ENCODE measurements around the gene MRLN.

The MRLN gene

DNA sequence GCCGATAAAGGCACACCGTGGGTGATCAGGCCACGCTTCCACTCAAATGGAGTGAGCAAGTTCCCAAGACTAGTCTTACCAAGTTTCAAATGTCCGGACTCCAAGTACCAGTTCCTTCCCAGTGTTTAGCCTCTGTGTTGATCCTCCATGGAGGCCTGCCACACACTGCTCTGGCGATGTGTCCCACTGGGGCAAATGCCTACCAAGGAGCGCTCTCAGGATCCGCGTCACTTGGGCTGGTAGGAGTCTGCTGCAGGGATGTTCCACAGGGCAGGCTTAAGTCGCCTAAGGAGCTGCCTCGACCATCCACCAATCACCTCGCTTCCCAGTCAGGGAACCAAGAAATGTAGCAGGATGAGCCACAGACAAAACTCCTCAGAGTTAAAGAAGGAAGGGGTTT is 17.4 kb upstream of the MRLN start:
- DNase-seq (ENCODE audit: extremely low spot score), result no peak
- ChIA-PET CTCF (no interaction called here), POLR2A (no interaction called here)
- no peak for TF ChIP-seq FOXM1 (IDR thresholded peaks at IDR 0.05; ENCODE audit: borderline replicate concordance)
- TF ChIP-seq L3MBTL2 (conservative IDR thresholded peaks at IDR 0.05), result no peak
- TF ChIP-seq ZNF384 (IDR thresholded peaks at IDR 0.05), result no peak
- no peak for TF ChIP-seq BHLHE40 (IDR thresholded peaks at IDR 0.05; ENCODE audit: borderline replicate concordance)
- TF ChIP-seq ELF4 (IDR thresholded peaks at IDR 0.05), result no peak

DNA sequence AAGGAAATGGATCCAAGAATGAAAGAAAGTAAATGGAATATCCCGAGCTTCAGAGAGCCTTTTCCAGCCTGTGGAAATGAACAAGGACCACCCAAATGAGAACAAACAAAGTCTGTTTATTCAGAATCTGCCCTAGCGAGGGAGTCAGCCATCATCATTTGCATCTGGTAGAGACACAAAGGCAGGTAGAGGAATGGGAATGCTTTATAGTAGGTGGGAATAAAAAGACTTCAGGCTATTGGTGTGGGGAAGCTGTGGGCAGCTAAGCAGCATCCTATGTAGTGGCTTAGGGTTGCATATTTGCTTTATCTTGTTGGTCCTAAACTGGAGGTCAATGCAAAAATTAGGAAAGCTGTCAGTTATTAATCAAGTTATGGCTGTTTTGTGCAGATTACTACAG is 9.2 kb upstream of the MRLN start:
- TF ChIP-seq NFRKB (IDR thresholded peaks at IDR 0.05), result no peak
- TF ChIP-seq LEF1 (IDR thresholded peaks at IDR 0.05; ENCODE audit: borderline replicate concordance), result no peak
- no peak for TF ChIP-seq TARDBP (IDR thresholded peaks at IDR 0.05)
- no peak for TF ChIP-seq ZNF384 (IDR thresholded peaks at IDR 0.05)
- TF ChIP-seq FOXM1 (IDR thresholded peaks at IDR 0.05; ENCODE audit: borderline replicate concordance), result no peak
- TF ChIP-seq ELF4 (IDR thresholded peaks at IDR 0.05), result no peak
- no peak for DNase-seq (ENCODE audit: extremely low spot score)
- ChIA-PET POLR2A (no interaction called here), CTCF (no interaction called here)

DNA sequence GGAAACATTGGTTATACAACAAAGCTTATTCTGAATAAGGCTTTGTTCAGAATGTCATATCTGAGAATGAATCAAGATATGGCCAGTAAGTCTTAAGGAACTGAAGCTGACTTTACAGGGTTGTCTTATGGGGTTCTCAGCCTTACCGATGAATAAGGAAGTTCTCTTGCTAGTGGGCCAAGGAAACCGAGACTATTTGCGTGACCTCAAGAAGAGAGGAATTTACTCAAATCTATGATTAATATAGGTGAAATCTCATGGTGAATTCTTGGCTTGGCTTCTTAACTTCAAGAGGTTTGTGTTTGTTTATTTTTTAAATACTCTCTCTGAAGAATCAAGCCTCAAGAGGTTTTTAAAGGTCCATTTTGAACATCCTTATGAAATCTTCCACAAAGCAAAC is 4.7 kb upstream of the MRLN start:
- ChIA-PET CTCF (interaction anchor here (0.6 kb wide), 1 partner anchor 43 kb away, joined by 4 read pairs; no protein-coding TSS in a partner anchor), POLR2A (no interaction called here)
- no peak for DNase-seq (ENCODE audit: extremely low spot score)
- TF ChIP-seq LEF1 (IDR thresholded peaks at IDR 0.05; ENCODE audit: borderline replicate concordance) (no peak), BHLHE40 (IDR thresholded peaks at IDR 0.05; ENCODE audit: borderline replicate concordance) (no peak), ZNF384 (IDR thresholded peaks at IDR 0.05) (no peak), FOXM1 (IDR thresholded peaks at IDR 0.05; ENCODE audit: borderline replicate concordance) (no peak), TARDBP (IDR thresholded peaks at IDR 0.05) (no peak), HDGF (IDR thresholded peaks at IDR 0.05; ENCODE audit: borderline replicate concordance) (no peak), ELF4 (IDR thresholded peaks at IDR 0.05) (no peak), NFRKB (IDR thresholded peaks at IDR 0.05) (no peak), SUZ12 (IDR thresholded peaks at IDR 0.05) (no peak), CTBP1 (IDR thresholded peaks at IDR 0.05; ENCODE audit: borderline replicate concordance) (no peak), FOXA1 (IDR thresholded peaks at IDR 0.05) (no peak), ARNT (IDR thresholded peaks at IDR 0.05) (no peak), PKNOX1 (IDR thresholded peaks at IDR 0.05) (no peak), SP1 (IDR thresholded peaks at IDR 0.05) (no peak), L3MBTL2 (conservative IDR thresholded peaks at IDR 0.05) (no peak), FOXK2 (IDR thresholded peaks at IDR 0.05) (no peak)

GRCh38 chr10:59754951-59755350 is 1.7 kb upstream of the MRLN start:
- no peak for DNase-seq (ENCODE audit: extremely low spot score)
- POLR2A ChIA-PET, result no interaction called here
- TF ChIP-seq HDGF (IDR thresholded peaks at IDR 0.05; ENCODE audit: borderline replicate concordance) (no peak), ELF4 (IDR thresholded peaks at IDR 0.05) (no peak), SP1 (IDR thresholded peaks at IDR 0.05) (no peak), TARDBP (IDR thresholded peaks at IDR 0.05) (no peak)
- CTCF ChIA-PET, result no interaction called here

GRCh38 chr10:59752278-59752940 is 846 bp downstream of the MRLN start:
- TF ChIP-seq SUZ12 (IDR thresholded peaks at IDR 0.05) (no peak), FOXM1 (IDR thresholded peaks at IDR 0.05; ENCODE audit: borderline replicate concordance) (no peak), ELF4 (IDR thresholded peaks at IDR 0.05) (no peak), NFRKB (IDR thresholded peaks at IDR 0.05) (no peak), FOXA1 (IDR thresholded peaks at IDR 0.05) (no peak), BHLHE40 (IDR thresholded peaks at IDR 0.05; ENCODE audit: borderline replicate concordance) (no peak), ARNT (IDR thresholded peaks at IDR 0.05) (no peak), L3MBTL2 (conservative IDR thresholded peaks at IDR 0.05) (no peak), SP1 (IDR thresholded peaks at IDR 0.05) (no peak)
- POLR2A ChIA-PET, result no interaction called here
- DNase-seq (ENCODE audit: extremely low spot score), result no peak
- CTCF ChIA-PET, result no interaction called here

GRCh38 chr10:59750155-59750945 is 2.9 kb downstream of the MRLN start:
- ChIA-PET POLR2A (no interaction called here), CTCF (no interaction called here)
- no peak for TF ChIP-seq FOXA1 (IDR thresholded peaks at IDR 0.05)
- TF ChIP-seq ARNT (IDR thresholded peaks at IDR 0.05), result no peak
- no peak for TF ChIP-seq BHLHE40 (IDR thresholded peaks at IDR 0.05; ENCODE audit: borderline replicate concordance)
- TF ChIP-seq ELF4 (IDR thresholded peaks at IDR 0.05), result no peak
- no peak for TF ChIP-seq FOXK2 (IDR thresholded peaks at IDR 0.05)
- TF ChIP-seq SUZ12 (IDR thresholded peaks at IDR 0.05), result no peak
- TF ChIP-seq L3MBTL2 (conservative IDR thresholded peaks at IDR 0.05), result no peak
- TF ChIP-seq PKNOX1 (IDR thresholded peaks at IDR 0.05), result no peak
- no peak for TF ChIP-seq TARDBP (IDR thresholded peaks at IDR 0.05)
- no peak for TF ChIP-seq CTBP1 (IDR thresholded peaks at IDR 0.05; ENCODE audit: borderline replicate concordance)
- TF ChIP-seq ZNF384 (IDR thresholded peaks at IDR 0.05), result no peak
- no peak for TF ChIP-seq SP1 (IDR thresholded peaks at IDR 0.05)
- no peak for TF ChIP-seq FOXM1 (IDR thresholded peaks at IDR 0.05; ENCODE audit: borderline replicate concordance)
- no peak for TF ChIP-seq LEF1 (IDR thresholded peaks at IDR 0.05; ENCODE audit: borderline replicate concordance)
- TF ChIP-seq NFRKB (IDR thresholded peaks at IDR 0.05), result no peak
- no peak for TF ChIP-seq HDGF (IDR thresholded peaks at IDR 0.05; ENCODE audit: borderline replicate concordance)
- no peak for DNase-seq (ENCODE audit: extremely low spot score)

GRCh38 chr10:59748834-59749233 is 4.4 kb downstream of the MRLN start:
- no peak for DNase-seq (ENCODE audit: extremely low spot score)
- ChIA-PET CTCF (no interaction called here), POLR2A (no interaction called here)
- TF ChIP-seq FOXM1 (IDR thresholded peaks at IDR 0.05; ENCODE audit: borderline replicate concordance) (no peak), ZNF384 (IDR thresholded peaks at IDR 0.05) (no peak), CTBP1 (IDR thresholded peaks at IDR 0.05; ENCODE audit: borderline replicate concordance) (no peak)
